A204.1 (cell line): ENCODE measurements around the gene JAML.

Experiments
- FAIRE-seq: peaks from 2 replicates; lab custom pipeline; 2012; peaks lifted over from hg19 to GRCh38; lab: Jason Lieb, UNC

Gene JAML

GRCh38 chr11:118215765-118216164, 9.0 kb downstream of the JAML start:
- no peak for FAIRE-seq

- FAIRE-seq = no peak
Observed at GRCh38 chr11:118215262-118215661, 9.5 kb downstream of the JAML start.

GRCh38 chr11:118214210-118214914, 10.4 kb downstream of the JAML start:
- no peak for FAIRE-seq

GRCh38 chr11:118213781-118214180, 11.0 kb downstream of the JAML start:
- no peak for FAIRE-seq

GRCh38 chr11:118213201-118213600, 11.6 kb downstream of the JAML start:
- FAIRE-seq = no peak

- FAIRE-seq = no peak
Observed at GRCh38 chr11:118212781-118213191, 12.0 kb downstream of the JAML start.

GRCh38 chr11:118212131-118212725, 12.6 kb downstream of the JAML start:
- no peak for FAIRE-seq

GRCh38 chr11:118211006-118211405, 13.8 kb downstream of the JAML start:
- FAIRE-seq = no peak

GRCh38 chr11:118210323-118210722, 14.5 kb downstream of the JAML start:
- no peak for FAIRE-seq

GRCh38 chr11:118209033-118209432, 15.8 kb downstream of the JAML start:
- FAIRE-seq = no peak

- FAIRE-seq = no peak
Observed at GRCh38 chr11:118207079-118207478, 17.7 kb downstream of the JAML start.

GRCh38 chr11:118206391-118207031, 18.3 kb downstream of the JAML start:
- FAIRE-seq = no peak

- no peak for FAIRE-seq
Observed at GRCh38 chr11:118205606-118206378, 19.0 kb downstream of the JAML start.

GRCh38 chr11:118202599-118203422, 22.0 kb downstream of the JAML start:
- FAIRE-seq = no peak

- FAIRE-seq = no peak
Observed at GRCh38 chr11:118201966-118202365, 22.8 kb downstream of the JAML start.

- no peak for FAIRE-seq
Observed at GRCh38 chr11:118200901-118201680, 23.7 kb downstream of the JAML start.

GRCh38 chr11:118200497-118200896, 24.3 kb downstream of the JAML start:
- FAIRE-seq = no peak

- FAIRE-seq = no peak
Observed at GRCh38 chr11:118199135-118199534, 25.7 kb downstream of the JAML start.

- no peak for FAIRE-seq
Observed at GRCh38 chr11:118198370-118198769, 26.4 kb downstream of the JAML start.

GRCh38 chr11:118194835-118195627, 29.8 kb downstream of the JAML start:
- FAIRE-seq = no peak
